DND-41 (cell line): ENCODE measurements around the gene SHISA3.

Experiments used
- CTCF ChIP-seq: IDR thresholded peaks from 2 replicates; pipeline ENCODE4 v1.5.1; 2012; ENCODE audit warnings: borderline replicate concordance, low read length, moderate library complexity, mild to moderate bottlenecking; ENCODE audit not compliant: poor library complexity, severe bottlenecking; ENCODE audit errors: extremely low read depth
- EZH2 ChIP-seq: IDR thresholded peaks from 3 replicates; pipeline ENCODE4 v1.6.1; 2012; ENCODE audit warnings: borderline replicate concordance, low read depth, mild to moderate bottlenecking, moderate library complexity, low read length, inconsistent platforms; ENCODE audit not compliant: severe bottlenecking

- TF ChIP-seq CTCF (no peak), EZH2 (no peak)
These were observed 11.8 kb upstream of the SHISA3 start for GRCh38 chr4:42385516-42385915.
